Coronary artery (tissue), 2 donors: Measurements from ENCODE around the gene PPP1R26.
"Not testable (repeated sequence)": the region's sequence is repeated elsewhere in the genome, so short reads cannot be mapped to it uniquely, and the experiment has no call there.

Experiments
- DNase-seq: peaks from one replicate; pipeline ENCODE4 v3.0.0-alpha.2; 2017; ENCODE audit warnings: low spot score
- H3K27ac ChIP-seq, 2 donors: fragments of 200-600 bp; sonication (generic); one replicate each; pipeline ENCODE4 v1.5.1; 2016 to 2019
- H3K4me3 ChIP-seq: fragments of 200-600 bp; sonication (generic); 2 replicates; pipeline ENCODE4 v1.5.1; 2016; ENCODE audit warnings: mild to moderate bottlenecking, moderate library complexity
- CTCF ChIP-seq: fragments of 200-600 bp; sonication (generic); IDR thresholded peaks from one replicate; pipeline ENCODE4 v1.5.1; 2019; ENCODE audit warnings: antibody characterized with exemption

PPP1R26 gene

DNA sequence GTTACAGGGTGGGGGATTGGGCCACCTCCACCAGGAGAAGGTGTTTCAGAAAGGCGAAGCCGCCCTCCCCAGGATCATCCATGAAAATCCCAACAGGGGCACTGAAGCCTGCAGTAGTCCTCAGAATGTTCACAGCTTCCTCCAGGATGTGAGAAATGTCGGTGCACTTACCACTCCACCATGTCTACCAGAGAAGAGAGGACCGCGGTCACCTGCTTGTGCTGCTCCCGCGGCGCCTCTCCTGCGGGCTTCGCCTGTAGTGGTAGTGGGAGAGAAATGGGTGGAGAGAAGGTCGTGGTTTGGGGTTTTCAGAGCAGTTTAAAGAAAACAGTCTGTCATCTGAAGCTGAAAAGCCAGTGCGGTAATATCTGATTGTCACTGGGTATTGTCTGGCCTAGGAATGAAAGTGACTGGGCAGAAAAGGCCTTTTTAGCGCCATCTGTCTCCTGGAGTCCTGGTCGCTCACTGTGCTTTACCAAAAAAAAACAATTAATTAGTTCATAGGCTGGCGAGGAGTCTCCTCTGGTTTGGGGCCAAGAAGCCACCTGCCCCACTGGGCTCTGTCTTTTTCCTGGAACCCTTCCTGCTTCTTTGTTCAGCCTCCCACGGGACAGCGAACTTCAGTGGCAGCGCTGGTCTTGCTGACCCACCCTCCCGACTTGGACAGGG lies 23.0 kb upstream of the PPP1R26 start:
- Histone ChIP-seq H3K27ac (no peak overlapping the region), H3K4me3 (no peak overlapping the region)
- TF ChIP-seq CTCF, result no peak
- no peak for DNase-seq

- H3K4me3 ChIP-seq, H3K27ac ChIP-seq, DNase-seq: not testable (repeated sequence)
Observed at GRCh38 chr9:135458478-135458877, 21.1 kb upstream of the PPP1R26 start.

DNA sequence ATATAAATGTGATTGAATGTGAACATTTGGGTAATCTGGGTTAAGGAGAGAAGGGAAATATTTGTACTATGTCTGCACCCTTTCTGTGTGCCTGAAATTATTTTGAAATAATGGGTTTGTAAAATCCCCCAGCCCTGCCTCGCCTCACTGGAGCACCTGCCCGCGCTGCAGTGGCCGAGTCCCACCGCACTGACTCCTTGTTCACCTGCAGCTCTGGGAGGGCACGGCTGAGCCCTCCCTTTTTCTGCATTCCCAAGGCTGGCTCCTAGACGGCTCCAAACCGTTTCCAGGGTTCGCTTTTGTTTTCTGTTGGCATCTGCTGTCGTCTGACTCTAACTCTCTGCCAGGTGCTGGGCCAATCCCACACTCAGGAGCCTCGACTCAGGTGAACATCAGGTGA lies 17.6 kb upstream of the PPP1R26 start:
- TF ChIP-seq CTCF, result no peak
- DNase-seq, result no peak
- Histone ChIP-seq H3K27ac (no peak overlapping the region), H3K4me3 (no peak overlapping the region)

GRCh38 chr9:135463140-135463539 lies 16.4 kb upstream of the PPP1R26 start:
- DNase-seq, result no peak
- TF ChIP-seq CTCF, result no peak
- Histone ChIP-seq H3K4me3 (no peak overlapping the region), H3K27ac (no peak overlapping the region)

DNA sequence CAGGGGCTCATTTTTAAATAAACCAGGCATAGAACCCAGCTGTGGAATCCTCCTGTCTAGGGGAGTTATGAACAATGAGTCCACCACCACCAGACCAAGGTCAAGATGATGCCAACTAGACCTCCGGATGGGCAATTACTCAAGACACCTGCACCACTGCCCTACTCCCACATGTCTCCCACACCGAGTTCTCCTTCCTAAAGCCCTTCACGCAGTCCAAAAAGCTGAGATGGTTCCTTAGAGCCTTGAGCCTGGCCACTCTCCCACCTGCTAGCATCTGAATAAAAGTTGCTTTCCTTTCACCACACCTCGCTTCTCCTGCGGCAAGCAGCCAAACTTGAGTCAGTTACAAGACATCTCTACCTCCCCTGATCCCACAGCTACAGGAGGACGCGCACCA lies 15.4 kb upstream of the PPP1R26 start:
- DNase-seq, result no peak
- no peak for TF ChIP-seq CTCF
- H3K4me3 ChIP-seq, result no peak overlapping the region
- H3K27ac ChIP-seq, result no peak overlapping the region

GRCh38 chr9:135468854-135469521 lies 10.6 kb upstream of the PPP1R26 start:
- Histone ChIP-seq H3K27ac (no peak overlapping the region), H3K4me3 (peak overlapping the region; percentile 20)
- DNase-seq, result no peak
- no peak for TF ChIP-seq CTCF

GRCh38 chr9:135471791-135472640 lies 7.6 kb upstream of the PPP1R26 start:
- no peak for TF ChIP-seq CTCF
- no peak overlapping the region for H3K4me3 ChIP-seq
- no peak overlapping the region for H3K27ac ChIP-seq
- DNase-seq, result no peak
